DMS114 treated with DMSO at 0.1 percent for 48 hours (cell line): Measurements from ENCODE around the gene LAMB2.

Experiments
- DNase-seq: peaks from one replicate; lab custom pipeline; 2025; ENCODE audit not compliant: unreplicated experiment; lab: John Stamatoyannopoulos, UW

LAMB2 gene

DNA sequence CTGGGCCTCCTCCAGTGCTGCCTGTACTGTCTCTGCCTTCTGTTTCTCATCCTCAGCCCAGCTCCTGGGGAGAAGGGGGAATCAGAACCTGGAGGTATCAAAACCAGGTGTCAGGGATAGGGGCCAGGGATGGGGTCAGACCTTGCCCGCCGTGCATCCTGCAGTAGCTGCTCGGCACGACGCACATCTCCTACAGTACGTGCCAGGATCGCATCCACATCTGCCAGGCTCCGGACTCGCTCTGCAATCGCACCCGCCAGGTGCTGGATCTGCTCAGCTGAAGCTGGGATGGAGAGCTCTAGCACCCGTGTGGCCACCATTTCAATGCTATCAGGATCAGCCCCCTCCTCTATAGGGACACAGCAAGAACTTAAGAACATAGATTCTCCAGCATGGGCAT is 10.8 kb downstream of the LAMB2 start:
- no peak for DNase-seq

DNA sequence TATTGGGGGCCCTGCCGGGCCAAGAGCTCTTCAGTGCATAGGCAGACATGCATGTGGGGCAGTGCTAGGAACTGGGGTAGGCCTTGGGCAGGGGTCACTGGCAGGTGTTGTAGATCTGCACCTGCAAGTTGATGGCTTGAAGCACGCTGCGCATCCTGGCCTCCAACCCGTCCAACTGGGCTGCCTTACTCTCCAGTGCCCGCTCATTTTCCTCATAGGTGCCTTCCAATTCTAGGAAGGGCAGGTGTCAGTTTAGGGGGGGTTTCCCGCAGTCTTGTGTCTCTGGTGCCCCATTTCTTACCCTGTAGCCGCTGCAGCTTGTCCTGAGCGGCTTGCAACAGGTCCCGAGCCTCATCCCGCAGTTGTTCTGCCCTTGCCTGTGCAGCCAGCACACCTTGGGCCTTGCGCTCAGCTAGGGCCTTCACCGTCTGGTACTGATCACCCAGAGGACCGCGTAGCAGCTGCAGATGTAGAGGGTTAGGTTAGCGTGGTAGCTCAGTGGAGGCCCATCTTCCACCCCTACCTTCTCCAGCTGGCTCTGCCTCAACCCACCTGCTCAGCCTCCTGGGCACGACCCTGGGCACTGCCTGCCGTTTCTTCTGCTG is 11.6 kb downstream of the LAMB2 start:
- DNase-seq = no peak

DNA sequence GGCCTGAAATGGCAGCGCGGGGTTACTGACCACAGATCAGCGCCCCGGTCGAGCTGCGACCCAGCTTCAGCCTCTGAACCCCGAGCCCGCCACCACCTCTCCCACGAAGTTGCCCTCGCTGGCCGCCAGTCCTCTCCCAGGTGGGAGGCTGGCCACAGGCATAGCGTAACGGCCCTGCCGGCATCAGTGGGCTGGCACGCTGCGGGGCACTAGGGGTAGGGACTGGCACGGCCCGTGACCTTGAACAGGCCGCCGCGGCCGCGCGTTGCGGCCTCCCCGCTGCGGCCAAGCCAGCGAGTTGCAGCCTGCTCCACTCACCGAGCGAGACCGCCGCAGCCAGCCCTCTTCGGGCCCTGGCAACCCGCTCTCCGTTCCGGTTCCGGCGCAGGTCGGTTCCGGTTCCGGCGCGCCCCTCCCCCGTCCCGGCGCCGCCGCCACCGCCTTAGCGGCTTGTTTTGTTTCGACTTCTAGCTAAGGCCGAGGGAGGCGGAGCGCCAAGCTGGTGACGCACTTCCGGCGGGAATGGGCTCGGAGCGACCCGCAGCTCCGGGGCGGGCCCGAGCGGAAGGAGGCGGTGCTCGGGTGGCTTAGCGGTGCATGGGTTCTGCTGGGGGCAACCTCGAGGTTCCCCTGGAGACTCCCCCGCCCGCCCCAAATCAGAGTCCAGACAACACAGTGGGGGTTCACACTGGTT is 12.3 kb downstream of the LAMB2 start, which contains the start of gene USP19:
TSS of gene USP19 (minus strand) at position 386 of the 694 bp plus-strand sequence. CDS start 1,678 bp downstream, outside the sequence.
- peak; percentile 64 for DNase-seq

DNA sequence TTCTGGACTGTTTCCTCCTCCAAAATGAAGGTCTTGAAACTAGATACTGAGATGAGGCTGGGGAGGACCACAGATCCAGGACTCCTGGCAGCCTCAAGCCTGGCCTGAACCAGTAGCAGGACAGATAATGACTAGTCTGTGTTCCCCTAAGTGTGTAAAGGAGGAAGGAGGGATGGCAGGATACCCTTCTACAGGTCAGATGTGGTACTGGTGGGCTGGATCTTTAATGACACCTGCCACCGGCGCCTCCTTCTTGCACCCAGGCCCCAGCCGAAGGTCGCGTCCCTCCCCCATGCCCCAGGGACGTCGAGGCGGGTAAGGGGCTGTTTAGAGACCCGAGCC is 12.8 kb downstream of the LAMB2 start:
- no peak for DNase-seq

DNA sequence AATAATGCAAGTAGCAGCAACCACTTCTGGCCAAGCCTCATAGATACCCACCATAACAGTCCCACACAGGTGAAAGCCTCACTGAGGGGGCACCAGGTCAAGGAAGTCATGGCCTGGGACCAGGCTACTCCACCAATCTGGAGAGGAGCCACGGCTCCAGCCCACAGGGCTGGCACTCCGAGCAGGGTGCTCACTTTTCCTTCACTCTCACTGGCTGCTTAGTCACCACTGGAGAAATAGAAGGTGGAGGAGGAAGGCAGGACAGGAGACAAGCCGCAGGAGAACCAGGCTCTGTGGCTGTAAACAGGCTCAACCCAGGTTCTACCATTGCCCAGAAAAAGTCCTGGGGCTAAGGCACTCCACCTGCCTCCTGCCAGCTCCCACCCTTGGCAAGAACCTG is 13.4 kb downstream of the LAMB2 start:
- DNase-seq = no peak

DNA sequence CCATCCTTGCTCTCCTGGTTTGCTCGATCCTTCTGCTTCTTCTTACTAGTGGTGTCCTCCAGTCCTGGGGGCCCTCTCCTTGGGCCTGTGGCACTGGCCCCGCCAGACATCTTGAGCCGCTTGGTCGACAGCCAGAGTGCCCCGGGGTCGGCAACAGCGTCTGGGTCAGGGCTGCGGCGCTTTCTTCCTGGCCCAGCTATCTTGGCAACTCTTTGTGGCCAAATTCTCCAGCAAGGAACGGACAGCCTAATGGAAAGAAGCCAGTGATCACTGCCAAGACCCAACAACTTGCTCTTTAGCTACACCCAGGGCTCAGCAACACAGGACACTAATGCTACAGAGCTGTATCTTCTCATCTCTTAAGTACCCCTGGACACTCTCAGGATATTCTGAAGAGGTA is 13.8 kb downstream of the LAMB2 start:
- DNase-seq = no peak

DNA sequence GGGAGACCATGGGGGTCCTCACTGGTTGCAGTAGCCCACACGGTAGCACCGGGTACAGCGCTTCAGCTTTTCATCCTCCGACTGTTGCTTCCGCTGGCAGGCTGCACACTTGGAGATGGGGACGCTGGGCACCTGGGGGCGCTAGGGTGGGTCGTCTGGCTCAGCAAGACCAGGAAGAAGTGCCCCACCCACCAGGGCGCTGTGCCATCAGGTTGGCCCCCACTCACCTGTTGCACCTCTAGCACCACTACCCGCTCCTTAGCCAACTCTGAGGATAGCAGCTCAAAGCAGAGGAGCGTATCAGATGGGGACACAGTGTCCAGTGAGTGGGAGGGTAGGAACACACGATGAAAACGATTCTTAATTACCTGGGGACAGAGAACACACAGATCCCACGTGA is 20.6 kb downstream of the LAMB2 start:
- DNase-seq = no peak

DNA sequence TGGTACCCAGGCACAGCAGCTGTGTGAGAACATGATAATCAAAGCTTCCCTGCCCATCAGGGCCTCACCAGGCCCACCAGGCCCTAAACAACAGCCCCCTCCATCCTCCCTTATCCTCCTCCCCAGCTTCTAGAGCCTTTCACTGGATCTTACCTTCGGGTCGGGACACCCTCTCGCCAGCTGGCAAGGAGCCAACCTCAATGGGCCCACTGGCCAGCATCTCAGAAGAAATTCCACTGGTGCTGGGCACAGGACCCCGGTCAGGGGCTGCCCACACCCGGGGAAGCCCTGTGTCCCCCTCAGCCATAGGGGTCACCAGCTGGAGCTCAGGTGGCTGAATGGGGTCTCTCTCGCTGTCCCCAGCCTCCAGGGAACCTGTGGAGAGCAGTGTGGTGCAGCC is 21.5 kb downstream of the LAMB2 start:
- no peak for DNase-seq

DNA sequence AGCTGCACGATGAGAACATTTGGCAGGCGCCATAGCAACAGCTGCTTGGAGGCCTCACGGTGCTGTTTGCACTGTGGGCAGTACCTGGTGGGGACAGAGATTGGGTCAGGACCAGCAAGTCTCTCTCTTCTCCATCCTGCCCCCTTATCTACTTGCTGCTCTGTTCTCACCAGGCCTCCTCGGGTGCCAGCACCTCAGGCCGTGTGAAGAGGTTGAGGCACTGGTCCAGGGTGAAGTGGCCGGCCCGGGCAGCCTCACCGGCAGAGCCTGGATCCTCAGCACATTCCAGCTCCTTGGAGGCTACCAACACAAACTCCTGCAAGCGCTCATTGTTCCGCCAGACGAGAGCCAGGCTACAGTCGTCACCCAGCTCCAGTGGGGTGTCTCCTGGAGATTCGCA is 22.1 kb downstream of the LAMB2 start:
- no peak for DNase-seq

DNA sequence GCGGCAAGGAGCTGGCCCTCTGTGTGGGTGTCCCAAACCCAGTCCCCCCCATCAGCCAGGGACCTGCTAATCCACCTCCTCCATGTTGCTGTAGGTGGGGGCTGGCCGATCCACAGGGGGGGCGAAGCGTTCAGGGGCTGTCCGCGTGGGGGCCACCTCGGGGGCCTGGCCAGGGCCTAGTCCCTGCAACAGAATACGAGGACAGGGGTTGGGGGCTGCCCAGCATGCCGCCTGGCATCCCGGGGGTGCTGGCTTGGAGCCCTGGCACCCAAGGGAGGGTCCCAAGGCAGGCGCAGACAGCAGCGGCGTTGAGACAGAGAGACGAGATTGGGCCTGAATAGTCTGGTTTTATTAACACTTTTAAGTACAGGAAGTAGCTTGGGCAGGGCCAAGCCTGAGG is 24.5 kb downstream of the LAMB2 start:
- DNase-seq = no peak

DNA sequence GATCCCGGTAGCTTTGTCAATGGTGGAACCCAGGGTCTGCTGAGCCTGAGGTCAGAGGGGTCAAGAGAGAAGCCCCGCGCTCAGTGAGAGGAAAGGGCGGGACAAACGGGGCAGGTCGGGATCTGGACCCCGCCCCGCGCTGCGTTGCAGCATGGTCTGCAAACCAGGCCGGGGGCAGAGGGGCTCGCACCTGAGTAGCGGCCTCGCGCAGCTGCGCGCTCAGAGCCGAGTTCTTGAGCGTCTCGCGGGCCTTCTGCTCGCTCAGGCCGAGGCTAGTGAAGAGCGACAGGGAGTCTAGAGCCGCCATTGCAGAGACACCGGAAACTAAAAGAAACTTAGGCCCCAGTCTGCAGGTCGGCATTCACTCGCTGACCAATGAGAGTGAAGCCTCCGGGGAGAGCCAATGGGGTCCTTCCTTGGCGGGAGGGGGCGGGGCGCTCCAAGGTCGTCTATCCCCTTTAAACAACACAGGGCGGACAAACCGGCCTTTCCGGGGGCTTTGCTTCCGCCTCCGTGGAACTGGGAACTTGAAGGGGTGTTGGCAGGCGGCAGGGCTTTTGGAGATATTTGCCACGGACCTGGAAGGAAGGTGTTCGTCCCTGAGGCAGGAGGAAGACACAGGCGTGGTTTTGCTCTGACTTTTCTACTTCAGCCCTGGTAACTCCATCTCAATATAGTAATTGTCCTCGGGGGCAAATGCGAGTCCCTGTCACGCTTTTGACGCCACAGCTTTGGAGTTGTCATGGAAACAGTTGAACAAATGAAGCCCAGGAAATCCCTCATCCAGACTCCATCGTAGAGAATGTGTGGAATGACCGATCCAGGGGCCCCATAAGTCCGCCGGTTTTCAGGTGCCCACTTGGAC is 28.2 kb downstream of the LAMB2 start, which contains the start of gene QARS1:
TSS of gene QARS1 (minus strand) at position 331 of the 865 bp plus-strand sequence. CDS start at position 307, 24 bp downstream.
- peak; percentile 83 for DNase-seq

DNA sequence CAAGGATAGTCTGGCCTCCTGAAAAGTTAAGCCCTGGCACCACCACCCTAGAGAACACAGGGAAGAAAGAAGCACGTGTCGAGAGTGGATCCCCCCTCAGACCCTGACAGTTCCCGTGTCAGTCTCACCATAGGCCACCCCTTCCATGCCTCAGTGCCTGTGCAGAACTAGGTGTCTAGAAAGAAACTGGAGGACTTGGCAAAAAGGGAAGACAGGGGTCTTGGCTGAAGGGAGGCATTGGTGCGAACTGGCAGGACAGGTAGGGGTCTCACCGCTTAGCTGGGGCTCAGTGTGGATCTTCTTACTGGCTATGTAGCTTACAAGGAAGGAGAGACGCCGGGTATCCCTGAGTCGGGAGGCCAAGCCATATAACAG is 28.8 kb downstream of the LAMB2 start:
- DNase-seq = no peak

DNA sequence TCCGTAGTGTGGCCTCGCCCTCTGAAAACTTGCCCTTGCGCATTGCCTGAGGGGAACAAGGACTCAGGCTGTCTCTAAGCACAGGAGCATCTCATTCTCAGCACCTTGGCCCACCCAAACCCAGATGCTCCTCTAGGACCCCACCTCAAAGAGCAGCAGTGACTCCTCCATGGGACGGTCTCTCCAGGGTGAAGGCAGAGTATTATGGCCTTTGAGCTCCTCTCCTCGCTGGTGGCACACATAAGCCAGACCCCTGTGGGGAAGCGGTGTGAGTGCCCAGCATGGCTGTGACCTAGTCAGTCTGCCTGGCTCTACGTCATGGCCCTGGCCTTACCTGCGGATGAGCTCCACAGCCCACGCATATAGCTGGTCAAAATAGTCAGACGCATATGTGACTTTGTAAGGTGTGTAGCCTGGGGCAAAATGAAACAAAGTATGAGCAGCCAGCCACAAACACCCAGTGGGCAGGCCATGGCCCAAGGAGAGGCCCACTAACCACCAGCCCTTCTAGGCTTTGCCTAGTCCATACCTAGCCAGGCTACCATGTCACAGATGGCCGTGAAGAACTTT is 32.7 kb downstream of the LAMB2 start:
- no peak for DNase-seq

DNA sequence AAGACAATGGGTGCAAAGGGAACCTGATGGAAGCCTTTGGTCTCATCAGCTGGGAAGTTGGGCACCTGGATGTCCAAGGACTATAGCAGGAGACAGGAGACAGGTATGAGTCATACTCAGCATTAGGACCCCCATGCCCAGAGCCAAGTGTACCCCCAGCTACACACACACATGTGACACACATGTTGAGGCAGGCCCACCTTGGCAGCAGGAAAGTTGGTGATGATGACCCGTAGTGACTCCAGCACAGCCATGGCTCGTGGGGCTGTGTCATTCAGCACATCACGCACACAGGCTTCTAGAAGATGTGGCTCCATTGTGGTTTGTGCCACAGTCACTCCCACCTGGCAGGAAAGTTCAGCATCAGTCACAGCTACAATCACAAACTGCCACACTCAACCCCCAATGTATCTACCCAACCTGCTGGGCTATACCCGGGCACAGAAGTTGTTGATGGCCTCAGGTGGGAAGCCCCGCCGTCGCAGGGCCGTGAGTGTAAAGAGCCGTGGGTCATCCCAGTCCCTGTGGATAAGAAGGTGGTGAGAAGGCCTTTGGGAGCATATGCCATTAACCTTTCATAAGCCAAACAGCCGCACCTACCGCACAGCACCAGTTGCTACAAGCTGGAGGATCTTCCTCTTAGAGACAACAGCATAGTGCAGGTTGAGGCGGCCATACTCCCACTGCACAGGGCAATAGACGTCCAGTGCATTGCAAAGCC is 33.8 kb downstream of the LAMB2 start:
- no peak for DNase-seq

DNA sequence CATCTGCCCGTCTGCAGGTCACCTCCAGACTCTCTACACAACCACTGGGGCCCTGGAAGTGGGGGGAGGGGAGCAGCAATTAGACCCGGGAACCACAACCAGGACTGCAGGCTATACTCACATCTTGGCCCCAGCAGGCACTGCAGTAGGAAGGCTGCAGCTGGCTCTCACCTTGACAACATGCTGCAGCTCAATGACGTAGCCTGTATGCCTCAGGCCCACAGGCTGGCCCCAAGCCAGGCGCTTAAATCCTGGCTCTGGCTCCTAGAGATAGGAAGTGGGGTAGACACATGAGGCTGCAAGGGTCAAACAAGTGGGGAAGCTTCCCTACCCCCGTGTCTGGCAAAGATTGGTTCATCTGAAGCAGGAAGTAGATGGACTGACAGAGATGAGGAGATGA is 34.4 kb downstream of the LAMB2 start:
- no peak for DNase-seq

DNA sequence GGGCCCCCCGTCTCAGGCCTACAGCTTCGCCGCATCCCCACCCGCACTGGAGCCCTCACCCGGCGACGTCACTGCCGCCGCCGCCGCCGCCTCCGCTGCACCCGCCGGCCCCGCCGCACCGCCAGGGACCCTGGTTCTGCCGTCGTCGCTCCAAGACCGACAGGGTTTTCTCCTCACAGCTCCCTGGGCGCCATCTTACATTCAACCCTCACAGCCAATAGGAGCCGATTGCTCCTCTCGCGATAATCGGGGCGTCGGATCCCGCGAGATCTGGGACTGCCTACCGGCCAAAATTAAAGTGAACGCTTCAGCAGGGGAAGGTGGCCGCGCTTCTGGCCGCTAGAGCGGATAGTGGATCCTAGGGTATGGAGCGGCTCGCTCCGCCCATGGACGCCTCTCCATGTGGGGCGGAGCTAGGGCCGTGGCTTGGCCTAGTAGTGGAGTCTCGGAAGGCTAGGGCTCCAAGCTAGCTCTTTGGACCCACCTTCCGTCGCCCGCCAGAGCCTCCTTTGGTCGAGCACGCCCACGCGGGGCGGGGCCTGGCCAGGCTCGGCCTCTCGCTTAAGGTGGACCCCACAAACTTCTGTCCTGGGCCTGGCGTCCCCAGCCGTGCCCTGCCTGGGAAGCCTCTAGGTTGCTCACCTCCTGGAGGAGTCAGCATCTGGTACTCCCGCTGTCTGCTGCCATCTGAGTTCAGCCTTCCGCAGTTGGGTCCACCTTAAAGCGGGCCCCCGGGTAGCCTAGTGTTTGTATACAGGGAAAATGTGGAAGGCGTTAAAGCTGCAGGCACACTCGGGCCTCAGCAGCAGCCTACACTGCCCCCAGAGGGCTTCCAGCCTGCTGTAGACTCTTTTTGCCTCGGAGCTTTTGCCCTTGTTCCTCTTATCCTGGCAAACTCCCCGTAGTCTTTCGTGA is 38.7 kb downstream of the LAMB2 start, which contains the start of gene QRICH1:
TSS of gene QRICH1 (minus strand) at position 219 of the 915 bp plus-strand sequence. CDS start 17,054 bp downstream, outside the sequence.
- DNase-seq = peak; percentile 92

DNA sequence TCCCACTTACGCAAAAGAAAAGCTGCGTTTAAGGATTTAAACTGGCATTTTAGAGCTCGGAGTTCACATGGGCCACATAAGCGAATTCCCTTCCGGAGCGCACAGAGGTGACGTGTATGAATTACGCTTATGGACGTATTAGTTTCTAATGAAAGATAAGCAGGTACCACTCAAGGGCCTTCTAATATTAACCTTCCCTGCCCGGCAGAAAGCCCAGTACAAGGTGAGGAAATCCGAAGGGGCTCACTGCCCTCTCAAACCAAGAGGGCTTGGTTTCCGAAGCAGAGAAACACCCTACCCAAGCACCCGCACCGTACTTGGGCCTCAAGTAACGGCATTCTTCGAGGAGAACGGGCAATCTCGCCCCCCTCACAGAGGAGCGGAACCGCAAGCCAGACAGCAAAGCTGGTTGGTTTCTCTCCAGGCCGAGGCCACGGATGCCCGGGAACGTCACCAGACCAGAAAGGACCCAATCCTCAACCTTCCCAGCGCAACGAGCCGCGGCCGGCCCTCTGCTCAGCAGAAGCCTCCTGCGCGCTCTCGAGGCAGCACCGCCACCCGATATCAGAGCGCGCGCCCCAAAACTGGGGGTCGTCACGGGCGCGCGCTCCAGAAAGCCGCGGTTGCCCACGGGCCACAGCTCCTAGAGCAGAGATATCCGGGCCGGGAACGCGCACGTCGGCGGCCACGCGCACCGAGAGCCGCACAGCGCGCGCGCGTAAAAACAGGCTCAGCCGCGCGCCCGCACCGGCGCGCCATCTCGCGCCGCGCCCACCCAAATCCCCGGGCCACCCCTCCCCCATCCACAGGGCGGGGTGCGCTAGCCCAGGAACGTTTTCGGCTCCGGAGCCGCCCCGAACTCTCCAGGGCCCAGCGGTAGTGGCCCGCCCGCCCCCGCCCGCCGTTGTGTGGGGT is 39.7 kb downstream of the LAMB2 start:
- peak; percentile 47 for DNase-seq

DNA sequence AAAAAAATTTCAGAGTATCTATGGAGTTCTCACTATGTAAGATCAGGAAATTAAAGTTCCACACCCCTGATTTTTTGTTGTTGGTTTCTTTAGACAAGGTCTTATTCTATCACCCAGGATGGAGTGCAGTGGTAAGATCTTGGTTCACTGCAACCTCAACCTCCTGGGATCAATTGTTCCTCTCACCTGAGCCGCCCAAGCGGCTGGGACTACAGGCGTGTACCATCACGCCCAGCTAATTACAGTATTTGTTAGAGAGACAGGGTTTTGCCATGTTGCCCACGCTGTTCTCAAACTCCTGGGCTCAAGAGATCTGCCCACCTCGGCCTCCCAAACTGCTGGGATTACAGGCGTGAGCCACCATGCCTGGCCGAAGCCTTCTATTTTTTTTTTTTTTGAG is 51.4 kb downstream of the LAMB2 start:
- DNase-seq = no peak

DNA sequence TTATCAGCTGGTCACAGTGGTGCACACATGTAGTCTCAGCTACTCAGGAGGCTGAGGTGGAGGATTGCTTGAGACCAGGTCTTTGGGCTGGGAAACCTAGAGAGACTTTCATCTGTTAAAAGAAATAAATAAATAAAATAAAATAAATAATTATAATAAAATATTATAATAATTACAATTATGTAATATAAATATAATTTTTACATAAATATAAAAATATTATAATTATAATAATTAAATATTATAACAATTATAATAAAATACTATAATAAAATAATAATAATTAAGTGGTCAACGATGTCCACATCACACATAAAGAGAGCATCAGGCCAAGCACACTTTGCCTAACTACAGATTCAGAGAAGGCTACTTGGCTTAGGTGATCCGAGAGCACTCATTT is 53.6 kb downstream of the LAMB2 start:
- no peak for DNase-seq
